Colonic mucosa (tissue), 4 donors: Measurements from ENCODE around the gene TNFAIP8L3. TPM values are rescaled to one million over a fixed set of nuclear protein-coding genes. Genes with fewer than 3 reads are reported as not detected.

Experiments
- DNase-seq: peaks from one replicate; pipeline ENCODE4 v3.0.0-alpha.2; 2020
- H3K27ac ChIP-seq: fragments of 200-600 bp; one replicate; pipeline ENCODE4 v1.8.0; 2021
- H3K27me3 ChIP-seq: fragments of 200-600 bp; one replicate; pipeline ENCODE4 v1.8.0; 2021
- H3K36me3 ChIP-seq: fragments of 200-600 bp; one replicate; pipeline ENCODE4 v1.8.0; 2021
- H3K4me1 ChIP-seq: fragments of 200-600 bp; one replicate; pipeline ENCODE4 v1.8.0; 2021; ENCODE audit warnings: mild to moderate bottlenecking
- H3K4me3 ChIP-seq: fragments of 200-600 bp; one replicate; pipeline ENCODE4 v1.8.0; 2021
- H3K9ac ChIP-seq, 2 donors: one replicate each; pipeline ENCODE4 v1.7.0; 2013; ENCODE audit warnings: control low read depth in 2 of 2, low read depth in 2 of 2, low read length in 2 of 2
- H3K9me3 ChIP-seq: fragments of 200-600 bp; one replicate; pipeline ENCODE4 v1.8.0; 2021
- intact Hi-C: fragments of 100-400 bp; cut with DNase I; formaldehyde crosslinking; loops from one replicate; pipeline ENCODE4 v1.14.1; 2022
- total RNA-seq, 2 donors: library from RNA; stranded (reverse); fragmentation: NEBNext Ultra II Directional in 1 of 2; extraction: Animal tissue kit (Norgen Biotek cat#: 25700) in 1 of 2; gene quantifications; one replicate each; pipeline ENCODE4 v1.2.1, GENCODE V29; 2021
- TF ChIP-seq, protein P1 (sequence below): fragments of 200-600 bp; IDR thresholded peaks from one replicate; pipeline ENCODE4 v1.8.0; 2022; ENCODE audit warnings: antibody characterized with exemption, mild to moderate bottlenecking
- donor health status: healthy.
- donor health status: DM: no; HTN: no; CAD: no.
- donor health status: DM: no; HTN: no; CAD: no.

TNFAIP8L3 gene
- total RNA-seq, 2 donors from 2014 or later, result 5.3 to 7.3 TPM

DNA sequence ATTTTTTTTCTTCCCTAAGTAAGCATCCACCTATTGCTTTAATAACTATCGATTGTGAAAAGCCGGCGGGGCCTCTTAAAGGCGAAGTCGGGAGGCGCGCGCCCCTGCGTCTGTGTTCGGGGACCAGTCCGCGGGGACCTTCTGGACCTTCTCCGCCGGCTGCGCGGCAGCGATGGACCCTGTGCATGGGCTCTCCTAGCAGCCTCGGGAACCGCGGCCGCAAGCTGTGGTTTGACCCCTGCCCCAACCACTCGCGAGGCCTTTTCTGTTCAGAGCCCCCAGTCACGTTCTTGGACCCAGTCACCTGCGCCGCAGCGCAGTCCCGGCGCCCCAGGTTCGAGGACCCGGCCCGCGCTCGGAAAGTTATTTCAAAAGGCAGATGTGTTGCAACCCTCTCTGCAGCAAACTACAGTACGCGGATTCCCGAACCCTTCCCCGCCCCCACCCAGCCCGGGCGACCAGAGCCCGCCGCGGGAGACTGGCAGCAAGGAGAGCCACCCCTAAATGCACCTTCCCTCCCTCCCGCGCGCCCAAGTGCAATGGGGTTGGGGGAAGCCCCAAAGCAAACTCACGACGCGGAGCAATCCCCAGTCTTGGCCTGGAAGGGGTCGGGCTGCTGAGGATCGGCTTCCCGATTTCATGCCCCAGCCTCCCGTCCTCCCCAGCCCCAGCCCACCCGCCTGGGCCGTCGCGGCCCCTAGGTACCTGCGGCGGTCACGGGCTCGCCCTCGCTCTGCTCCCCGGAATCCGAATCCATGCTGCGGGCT is 684 bp downstream of the TNFAIP8L3 start:
- Histone ChIP-seq H3K27me3 (peaks cover 13% of the 10 kb centered on the region), H3K9me3 (no peaks in the 10 kb centered on the region), H3K9ac (peak overlapping the region; percentile 16 to 54), H3K4me1 (no peaks in the 10 kb centered on the region), H3K27ac (peak overlapping the region; percentile 44), H3K4me3 (peak overlapping the region; percentile 45), H3K36me3 (no peaks in the 10 kb centered on the region)
- TF ChIP-seq, protein P1, sequence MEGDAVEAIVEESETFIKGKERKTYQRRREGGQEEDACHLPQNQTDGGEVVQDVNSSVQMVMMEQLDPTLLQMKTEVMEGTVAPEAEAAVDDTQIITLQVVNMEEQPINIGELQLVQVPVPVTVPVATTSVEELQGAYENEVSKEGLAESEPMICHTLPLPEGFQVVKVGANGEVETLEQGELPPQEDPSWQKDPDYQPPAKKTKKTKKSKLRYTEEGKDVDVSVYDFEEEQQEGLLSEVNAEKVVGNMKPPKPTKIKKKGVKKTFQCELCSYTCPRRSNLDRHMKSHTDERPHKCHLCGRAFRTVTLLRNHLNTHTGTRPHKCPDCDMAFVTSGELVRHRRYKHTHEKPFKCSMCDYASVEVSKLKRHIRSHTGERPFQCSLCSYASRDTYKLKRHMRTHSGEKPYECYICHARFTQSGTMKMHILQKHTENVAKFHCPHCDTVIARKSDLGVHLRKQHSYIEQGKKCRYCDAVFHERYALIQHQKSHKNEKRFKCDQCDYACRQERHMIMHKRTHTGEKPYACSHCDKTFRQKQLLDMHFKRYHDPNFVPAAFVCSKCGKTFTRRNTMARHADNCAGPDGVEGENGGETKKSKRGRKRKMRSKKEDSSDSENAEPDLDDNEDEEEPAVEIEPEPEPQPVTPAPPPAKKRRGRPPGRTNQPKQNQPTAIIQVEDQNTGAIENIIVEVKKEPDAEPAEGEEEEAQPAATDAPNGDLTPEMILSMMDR, result no peak
- intact Hi-C loops, result no loop called here
- DNase-seq, result peak; percentile 52

- peak overlapping the region; percentile 45 for H3K4me3 ChIP-seq
- TF ChIP-seq, protein P1, result no peak
- H3K27me3 ChIP-seq, result peaks cover 13% of the 10 kb centered on the region
- intact Hi-C loops, result no loop called here
- no peaks in the 10 kb centered on the region for H3K9me3 ChIP-seq
- no peak overlapping the region for H3K27ac ChIP-seq
- H3K36me3 ChIP-seq, result no peaks in the 10 kb centered on the region
- no peak for DNase-seq
- H3K4me1 ChIP-seq, result no peaks in the 10 kb centered on the region
- peak overlapping the region in 1 of 2 donors; percentile 25 for H3K9ac ChIP-seq
Measured at GRCh38 chr15:51093488-51093838, 1.2 kb downstream of the TNFAIP8L3 start.

GRCh38 chr15:51092480-51093040 is 2.1 kb downstream of the TNFAIP8L3 start:
- Histone ChIP-seq H3K9ac (no peak overlapping the region), H3K27me3 (peaks cover 13% of the 10 kb centered on the region), H3K36me3 (no peaks in the 10 kb centered on the region), H3K27ac (no peak overlapping the region), H3K9me3 (no peaks in the 10 kb centered on the region), H3K4me3 (no peak overlapping the region), H3K4me1 (no peaks in the 10 kb centered on the region)
- DNase-seq, result no peak
- TF ChIP-seq, protein P1, result no peak
- intact Hi-C loops, result no loop called here

- TF ChIP-seq, protein P1, result no peak
- Histone ChIP-seq H3K4me1 (no peaks in the 10 kb centered on the region), H3K9me3 (no peaks in the 10 kb centered on the region), H3K27me3 (peaks cover 13% of the 10 kb centered on the region), H3K36me3 (no peaks in the 10 kb centered on the region), H3K27ac (no peak overlapping the region), H3K9ac (no peak overlapping the region), H3K4me3 (no peak overlapping the region)
- DNase-seq, result no peak
- intact Hi-C loops, result no loop called here
Measured at GRCh38 chr15:51090753-51091152, 4.0 kb downstream of the TNFAIP8L3 start.

- TF ChIP-seq, protein P1, result no peak
- no peak overlapping the region for H3K9ac ChIP-seq
- no peaks in the 10 kb centered on the region for H3K4me1 ChIP-seq
- no peak for DNase-seq
- intact Hi-C loops, result no loop called here
- H3K9me3 ChIP-seq, result no peaks in the 10 kb centered on the region
- H3K27ac ChIP-seq, result no peak overlapping the region
- H3K4me3 ChIP-seq, result no peak overlapping the region
- no peaks in the 10 kb centered on the region for H3K36me3 ChIP-seq
- H3K27me3 ChIP-seq, result peaks cover 13% of the 10 kb centered on the region
Measured at GRCh38 chr15:51089699-51090453, 4.8 kb downstream of the TNFAIP8L3 start.
